Pons (tissue), 1 donor: ENCODE results near the gene FEV.
A peak's percentile ranks its signal among the peaks of the same experiment; 100 is the strongest.

Experiments used
- DNase-seq: peaks from one replicate; pipeline ENCODE4 v3.0.0-alpha.2; 2016; ENCODE audit warnings: low spot score

Gene FEV

DNA sequence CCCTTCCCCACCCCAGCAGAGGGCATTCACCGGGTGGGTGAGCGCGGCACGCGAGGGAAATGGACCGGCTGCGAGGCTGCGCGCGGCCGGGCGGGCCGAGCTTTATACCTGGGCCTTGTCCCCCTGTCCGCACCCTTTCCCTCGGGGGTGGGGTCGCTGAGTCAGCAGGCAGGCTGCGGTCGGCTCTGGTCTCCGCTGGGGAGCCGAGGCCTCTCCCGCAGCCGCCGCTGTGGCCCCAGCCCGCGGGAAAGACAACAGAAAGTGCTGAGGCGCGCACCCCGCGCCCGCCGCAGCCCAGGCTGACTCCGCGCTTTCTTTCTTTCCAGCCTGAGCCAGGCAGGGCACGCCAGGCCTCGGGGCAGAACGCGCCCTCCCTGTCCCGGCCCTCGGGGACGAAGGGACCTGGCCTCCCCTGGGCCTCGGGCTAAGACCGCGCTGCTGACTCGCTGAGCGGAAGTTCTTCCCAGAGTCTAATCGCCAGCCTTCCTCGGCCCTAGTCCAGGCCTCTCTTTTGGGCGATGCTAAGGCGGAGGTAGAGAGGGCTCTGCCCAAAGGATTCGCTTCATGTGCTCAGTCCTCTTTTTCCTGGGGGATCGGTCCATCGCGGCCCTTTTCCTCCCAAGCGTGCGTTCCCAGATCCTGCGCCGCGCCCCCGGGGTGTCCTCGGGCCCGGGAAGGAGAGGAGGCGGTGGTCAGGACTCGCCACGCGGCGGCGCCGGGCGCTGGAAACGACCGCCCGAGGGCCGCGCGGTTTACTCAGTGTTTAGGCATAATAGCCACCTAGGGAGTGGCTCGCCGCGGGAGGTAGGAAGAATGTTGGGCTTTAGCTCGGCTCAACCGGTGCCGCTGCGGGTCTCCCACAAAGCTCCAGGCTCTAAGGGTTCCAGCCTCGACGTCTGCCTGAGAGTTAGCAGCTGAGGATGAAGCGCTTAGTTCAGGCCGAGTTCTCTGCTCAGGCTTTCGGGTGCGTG is 8.6 kb upstream of the FEV start, which contains the start of gene CRYBA2:
CRYBA2 (minus strand) TSS at position 78 of the 971 bp plus-strand sequence. CDS start 246 bp downstream, outside the sequence.
- no peak for DNase-seq

DNA sequence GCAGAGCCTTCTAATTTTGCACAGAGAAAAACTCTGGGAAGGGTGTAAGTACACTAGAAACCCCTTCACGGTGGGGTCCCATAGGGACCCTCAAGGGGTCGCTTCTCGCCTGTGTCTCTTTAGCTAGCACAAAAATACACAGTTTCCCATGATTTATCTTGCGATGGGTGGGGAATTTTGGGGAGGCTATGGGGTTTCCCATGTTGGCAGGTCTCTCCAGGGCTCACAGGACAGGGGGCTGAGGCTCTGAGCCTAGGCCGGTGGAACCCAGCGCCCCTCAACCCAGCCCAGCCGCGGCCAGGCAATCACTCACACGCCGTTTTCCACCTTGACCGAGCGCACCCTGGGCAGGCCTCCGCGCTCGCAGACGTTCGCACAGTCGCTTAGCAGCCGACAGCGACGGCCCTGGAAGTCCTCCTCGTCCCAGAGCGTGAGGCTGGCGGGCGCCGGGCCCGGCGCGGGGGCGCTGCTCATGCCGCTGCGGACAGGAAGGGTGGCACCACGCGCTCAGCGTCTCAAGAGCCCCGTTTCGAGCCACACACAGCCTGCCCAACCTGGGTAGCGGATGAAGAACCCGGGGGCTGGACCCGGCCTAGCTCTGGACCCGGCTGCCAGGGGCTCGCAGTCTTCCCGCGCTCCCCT is 7.8 kb upstream of the FEV start:
- no peak for DNase-seq

DNA sequence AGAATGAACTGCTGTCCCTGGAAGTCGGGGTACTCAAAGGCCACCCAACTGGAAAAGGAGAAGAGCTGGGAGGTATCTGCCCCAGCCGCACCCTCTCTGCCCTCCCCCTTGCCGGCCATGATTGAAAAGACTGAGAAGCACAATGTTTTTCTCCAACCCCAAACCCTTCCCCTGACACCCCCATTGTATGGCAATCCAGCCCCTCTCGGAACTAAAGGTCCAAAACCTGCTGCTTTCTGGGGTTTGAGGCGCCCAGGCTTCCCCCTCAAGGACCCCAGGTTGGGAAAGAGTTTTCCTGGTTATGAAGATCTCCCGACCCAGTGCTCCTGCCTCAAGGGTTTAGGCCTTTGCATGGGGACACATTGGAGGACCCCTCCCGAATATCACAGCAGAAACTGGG is 7.2 kb upstream of the FEV start:
- no peak for DNase-seq

DNA sequence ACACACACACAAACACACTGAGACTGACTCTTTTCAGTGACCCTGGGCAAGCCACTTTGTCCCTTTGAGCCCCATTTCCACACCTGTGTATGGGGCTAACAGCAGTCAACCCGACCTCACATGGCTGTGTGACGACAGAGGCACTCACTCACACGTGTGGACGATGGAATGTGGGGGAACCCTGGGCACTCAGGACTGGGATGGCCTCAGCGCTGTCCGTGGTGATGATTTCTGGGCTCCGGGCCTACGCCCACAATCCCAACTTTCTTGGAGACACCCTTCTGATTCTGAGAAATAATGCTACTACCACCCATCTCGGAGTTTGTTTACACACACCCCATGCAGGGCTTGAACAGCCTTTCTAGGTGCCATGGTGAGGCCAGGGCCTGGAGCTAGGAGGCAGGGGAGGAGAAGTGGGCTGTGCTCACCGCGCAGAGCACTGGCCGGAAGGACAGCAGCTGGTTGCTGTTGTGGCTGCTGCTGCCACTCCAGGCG is 6.7 kb upstream of the FEV start:
- no peak for DNase-seq

DNA sequence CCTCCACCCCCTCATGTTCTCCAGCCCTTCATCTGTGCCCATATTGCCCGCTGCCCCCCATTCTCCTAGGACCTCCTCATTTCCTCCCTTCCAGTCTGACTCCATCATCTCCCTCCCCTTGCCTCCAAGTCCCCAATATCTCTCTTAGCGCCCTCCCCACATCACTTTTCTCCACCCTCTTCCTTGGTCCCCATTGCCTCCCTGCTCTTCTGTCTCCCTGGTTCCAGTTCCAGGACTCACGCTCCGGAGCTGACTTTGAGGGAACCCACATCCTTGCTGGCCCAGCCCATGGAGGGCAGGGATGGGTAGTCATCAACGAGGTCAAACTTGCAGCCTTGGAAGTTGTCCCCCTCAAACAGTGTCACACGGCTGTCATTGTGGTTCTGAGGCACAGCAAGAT is 5.6 kb upstream of the FEV start:
- no peak for DNase-seq

DNA sequence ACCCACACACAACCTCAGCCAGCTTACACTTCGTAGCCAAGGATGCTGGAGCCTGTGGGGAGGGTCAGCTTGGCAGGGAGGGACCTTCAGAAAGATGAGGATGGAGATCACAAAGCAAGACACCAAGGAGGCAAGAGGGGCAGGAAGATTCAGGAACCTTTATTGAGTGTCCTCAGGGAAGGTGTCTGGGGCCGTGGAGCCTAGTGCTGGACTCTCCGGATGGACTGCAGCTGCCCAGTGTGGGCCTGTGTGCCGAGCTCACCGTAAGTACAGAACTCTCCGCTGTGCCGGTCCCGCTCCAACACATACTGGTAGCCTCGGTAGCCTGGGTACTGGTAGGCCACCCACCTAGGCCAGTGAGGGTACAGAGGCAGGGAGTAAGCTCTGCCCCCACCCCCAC is 5.1 kb upstream of the FEV start:
- no peak for DNase-seq

DNA sequence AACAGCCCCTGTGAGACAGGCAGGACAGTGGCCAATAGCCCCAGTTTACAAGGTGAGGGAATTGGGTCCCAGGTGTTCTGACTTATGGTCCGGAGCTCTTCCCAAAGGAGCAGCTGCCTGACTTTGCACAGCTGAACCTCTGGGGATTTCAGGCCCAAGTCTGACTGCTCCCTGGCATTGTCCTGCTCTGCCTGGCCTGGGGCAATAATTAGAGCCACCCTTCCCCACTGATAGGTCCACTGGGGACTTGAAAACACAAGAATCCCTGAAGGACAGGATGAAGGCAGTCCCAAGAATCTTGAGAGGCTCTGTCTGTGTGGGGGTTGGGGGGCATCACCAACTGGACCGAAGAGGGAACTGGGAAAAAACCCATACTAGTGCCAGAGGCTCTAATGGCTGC is 3.7 kb upstream of the FEV start:
- no peak for DNase-seq

DNA sequence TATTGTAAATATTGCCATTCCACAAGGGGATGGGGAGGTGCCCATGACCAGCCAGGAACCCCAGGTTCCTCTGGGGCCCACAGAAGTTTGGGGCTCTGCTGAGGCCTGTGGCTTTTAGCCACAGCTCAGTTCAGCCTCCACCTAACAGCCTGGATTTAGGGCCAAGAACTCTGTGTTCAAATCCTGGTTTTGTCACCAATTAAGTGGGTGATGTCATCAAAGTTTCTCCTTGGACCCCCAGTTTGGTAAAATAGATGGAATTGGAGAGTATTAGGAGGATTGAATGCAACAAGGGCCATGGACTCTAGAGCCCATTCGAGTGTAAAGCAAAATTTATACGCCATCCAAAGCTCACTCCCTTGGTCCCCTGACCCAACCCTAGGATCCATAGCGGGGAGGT is 3.2 kb upstream of the FEV start:
- no peak for DNase-seq

DNA sequence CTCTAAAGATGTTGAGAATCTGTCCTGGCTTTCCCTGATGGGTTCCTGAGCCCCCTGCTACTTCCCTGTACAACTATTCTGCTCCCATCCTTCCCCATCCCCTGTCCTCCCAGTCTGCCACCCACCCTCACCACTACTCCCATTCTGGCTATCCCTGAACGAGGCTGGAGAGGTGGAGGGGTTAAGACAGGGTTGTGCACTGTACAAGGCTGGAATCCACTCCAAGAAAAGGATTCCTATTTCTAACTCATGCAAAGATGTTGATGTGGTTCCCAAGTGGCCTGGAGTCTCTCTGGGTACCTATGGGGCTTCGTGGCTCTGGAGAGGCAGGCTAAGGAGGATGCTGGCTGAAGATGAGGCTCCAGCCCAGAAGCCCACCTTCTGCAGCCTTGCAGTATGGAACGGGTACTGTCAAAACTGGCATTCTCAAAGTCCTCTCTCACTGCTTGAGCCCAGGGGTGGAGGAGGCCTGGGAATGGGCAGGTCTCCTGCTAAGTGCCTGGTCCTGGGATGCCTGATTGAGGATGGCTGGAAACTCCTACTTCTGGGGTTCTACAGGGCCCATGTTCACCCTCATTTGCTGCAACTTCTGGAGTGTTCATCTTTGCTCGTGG is 1.3 kb upstream of the FEV start:
- DNase-seq = no peak

DNA sequence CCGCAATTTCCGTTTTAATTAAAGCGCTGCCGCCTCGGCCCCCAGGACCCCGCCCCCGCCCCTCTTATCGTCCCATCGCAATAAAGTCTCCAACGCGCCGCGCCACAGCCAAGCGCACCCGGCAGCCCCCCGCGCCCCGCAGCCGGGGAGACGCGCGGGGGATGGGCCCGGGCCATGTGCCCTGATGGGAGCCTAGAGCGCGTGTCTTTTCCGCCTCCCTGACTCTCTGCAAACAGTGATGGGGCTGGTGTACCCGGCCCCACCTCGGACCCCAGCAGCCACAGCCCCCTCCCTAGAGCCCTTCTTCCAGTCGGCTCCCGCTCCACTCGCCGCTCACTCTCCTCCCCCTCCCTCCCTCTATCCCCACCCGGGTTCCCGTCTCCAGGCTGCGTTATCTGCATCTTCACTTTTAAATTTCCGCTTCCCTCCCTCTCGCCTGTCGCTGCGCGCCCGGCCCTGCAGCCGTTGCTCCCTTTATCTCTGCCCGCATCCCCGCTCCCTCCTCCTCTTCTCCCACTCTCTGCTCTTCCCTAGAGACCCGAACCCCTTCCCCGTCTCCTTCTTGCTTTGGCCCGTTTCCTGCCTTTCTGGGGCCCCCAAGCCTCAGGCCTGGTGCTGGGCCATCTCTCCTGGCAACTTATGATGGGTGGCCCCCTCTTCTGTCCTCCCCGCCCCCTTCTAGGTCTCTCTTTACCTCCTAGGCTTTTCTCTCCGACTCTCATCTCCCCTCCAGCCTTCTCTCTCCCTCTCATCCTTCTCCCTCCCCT is 524 bp upstream of the FEV start:
- no peak for DNase-seq

DNA sequence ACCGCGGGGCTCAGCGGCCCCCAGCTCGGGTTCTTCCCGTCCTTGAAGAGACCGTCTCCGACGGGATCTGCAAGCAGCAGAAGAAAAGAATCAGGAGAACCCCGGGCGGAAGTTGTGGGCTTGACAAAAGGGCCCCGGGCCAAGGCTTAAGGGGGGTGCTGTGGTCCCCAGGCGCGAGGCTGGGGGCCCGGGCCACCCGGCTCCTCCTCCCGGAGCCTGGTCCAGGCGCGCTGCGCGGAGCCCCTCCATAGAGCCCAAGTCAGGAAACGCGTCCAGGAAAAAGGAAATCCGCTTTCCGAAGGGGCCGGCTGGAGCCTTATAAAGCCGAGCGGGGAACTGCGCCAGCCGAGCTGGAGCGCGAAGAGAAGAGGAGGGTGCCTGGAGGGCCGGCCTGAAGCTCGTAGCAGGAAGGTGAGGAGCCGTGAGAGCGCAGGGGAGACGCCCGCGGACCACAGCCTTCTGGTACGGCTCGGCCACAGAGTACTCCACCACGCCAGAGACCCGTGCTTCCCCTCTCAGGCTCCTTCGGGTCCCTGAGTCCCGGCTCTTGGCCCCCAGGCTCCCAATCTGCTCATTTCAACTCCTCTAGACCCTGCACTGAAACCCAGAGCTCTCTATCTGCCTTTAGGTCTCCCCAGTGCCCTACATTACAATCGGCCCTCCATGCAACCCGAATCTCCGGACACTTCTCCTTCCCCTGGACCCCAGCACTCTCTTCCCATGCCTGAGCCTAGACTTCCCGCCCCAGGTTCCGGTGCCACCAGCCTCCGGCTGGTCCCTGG is 554 bp downstream of the FEV start:
- DNase-seq = no peak

DNA sequence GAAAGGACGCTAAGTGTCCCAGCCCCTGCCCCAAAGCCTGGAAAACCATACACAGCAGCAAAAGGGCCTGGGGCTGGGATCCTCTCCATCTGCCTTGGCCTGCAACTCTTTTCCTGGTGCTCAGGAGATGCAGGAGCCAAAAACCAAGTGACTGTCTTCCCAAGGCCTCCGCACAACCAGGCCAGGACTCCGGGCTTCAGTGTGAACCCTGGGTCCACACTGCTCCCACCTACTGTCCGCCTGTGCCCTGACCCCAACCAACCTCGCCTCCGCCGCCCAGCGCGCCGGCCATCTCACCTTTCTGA is 1.1 kb downstream of the FEV start:
- no peak for DNase-seq

DNA sequence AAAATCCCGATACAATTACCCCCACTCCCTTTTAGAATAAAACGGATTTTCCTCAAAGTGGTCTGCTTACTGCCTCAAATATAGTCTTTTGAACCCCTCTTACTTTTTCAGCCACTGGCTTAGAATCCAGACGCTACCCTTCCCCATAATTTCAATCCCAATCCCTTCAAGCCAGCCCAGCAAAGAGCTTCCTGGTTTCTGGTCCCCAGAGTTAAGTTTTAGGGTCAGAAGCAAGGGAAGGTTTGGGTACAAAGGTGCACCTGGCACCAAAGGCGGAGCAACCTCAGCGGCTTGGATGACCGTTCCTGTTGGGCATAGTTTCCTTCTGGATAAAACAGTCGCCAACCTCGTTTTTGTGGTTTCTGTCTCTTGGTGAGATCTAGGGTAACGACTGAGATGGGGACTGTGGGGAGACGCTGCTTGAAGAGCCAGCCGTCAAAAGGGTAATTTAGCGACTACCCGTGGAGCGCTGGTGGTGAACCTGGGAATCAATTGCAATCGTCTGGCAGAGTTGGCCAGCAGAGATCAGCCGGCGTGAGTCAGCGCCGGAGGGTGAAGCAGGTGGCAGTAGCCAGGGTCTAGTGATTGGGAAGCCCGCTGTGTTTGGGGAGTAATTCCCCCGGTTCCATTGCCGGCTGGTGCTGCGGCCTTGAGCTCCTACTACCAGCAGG is 1.6 kb downstream of the FEV start:
- no peak for DNase-seq

DNA sequence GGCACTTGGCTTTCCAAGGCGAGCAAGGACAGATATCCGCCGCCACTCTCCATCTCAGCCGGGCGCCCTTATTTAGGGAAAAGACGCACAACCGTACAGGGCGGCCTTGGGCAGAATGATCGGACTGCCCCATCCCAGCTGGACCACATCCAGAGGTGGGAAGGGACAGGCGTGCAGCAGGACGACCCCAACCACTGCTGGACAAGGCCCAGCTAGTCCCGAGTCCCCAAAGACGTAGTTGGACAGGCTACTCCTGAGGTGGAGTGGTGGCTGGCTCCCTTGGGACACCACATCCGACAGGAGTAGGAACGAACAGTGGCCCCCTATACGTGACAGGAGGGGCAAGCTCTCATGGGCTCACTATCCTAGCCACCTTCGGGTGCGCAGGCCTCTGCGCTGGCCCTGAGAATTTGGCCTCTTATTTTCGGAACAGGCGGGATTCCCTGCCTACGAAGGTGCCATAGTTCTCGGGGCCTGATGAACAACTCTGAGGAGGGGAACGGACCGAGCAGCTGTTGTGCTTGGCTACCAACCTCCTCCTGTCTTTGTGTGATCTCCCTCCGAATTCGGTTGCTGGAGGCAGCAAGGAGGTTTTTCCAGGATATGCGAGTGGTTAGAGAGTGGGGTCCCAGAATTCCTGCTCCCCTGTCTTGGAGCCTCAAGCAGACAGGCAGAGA is 2.3 kb downstream of the FEV start:
- no peak for DNase-seq

DNA sequence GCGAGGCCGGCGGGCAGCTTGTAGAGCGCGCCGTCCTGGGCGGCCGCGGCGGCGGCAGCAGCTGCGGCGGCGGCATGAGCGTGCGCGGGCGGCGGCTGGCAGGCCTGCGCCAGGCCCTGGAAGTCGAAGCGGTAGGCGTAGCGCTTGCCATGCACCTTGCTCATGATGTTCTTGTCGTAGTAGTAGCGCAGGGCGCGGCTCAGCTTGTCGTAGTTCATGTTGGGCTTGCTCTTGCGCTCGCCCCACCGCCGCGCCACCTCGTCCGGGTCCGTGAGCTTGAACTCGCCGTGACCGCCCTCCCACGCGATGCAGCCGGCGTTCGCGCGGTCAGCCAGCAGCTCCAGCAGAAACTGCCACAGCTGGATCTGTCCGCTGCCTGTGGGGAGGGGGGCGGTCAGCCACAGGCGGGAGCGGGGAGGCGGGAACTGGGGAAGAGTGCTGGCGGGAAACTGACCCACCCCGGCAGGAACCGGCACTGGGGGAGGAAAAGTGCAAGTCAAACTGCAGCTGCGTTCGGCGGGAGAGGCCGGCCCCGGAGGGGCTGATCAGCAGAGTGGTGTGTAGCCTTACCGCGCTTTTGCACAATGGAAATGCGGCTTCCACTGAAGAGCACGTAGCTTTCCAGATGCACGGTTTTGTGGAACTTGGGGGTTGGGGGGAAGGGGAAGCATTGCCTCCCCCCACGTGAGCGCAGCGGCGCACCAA is 3.0 kb downstream of the FEV start:
- DNase-seq = no peak

DNA sequence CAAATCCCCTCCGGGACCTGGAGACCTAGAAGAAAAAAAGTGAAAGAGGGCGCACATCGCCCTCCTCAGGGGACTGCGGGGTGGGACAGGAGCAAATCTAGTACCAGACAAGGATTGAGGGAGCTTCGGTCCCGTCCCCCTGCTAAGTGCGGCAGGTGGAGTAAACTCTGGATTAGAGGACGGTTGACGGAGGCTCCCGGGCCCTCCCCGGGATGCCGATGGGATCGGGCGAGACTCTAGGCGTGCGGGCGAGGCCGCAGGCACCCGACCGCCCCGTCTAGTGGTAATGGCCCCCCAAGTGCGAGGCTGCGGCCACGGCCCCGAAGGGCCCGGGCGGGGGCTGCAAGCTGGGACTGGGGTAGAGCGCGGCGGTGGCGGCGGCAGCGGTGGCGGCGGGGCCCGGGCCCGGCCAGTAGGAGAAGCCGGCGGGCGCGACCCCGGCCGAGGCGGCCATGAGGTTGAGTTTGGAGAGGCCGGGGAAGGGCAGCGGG is 3.5 kb downstream of the FEV start:
- no peak for DNase-seq

DNA sequence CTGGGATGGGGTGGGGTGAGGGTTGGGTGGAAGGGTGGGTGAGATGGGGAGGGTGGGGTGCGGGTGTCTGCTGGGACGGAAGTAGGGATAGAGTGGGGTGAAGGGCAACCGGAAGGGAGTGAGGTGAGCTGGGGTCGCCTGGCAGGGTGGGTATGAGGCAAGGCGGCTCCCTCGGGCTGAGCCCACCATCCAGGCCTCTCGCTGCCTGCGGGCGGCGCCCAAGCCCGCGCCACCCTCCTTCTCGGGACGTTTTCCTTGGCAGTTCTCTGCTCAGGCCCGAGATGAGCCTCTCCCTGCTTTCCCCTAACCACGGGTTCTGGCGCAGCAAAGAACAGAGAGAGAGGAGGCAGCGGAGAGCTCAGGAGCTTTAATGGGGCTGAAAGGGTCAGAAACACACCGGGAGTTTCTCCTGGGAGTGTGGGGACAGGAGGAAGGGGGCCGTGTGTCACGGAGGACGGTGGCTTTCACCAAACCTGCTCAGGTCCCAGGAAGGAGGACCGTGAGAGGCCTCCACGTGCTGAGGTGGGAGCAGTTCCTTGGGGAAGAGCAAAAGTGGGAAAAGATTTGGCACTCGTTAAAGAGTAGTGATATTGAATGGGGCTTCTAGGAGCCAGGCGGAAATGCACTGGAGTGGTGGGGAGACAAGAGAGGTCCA is 4.1 kb downstream of the FEV start:
- DNase-seq = no peak

DNA sequence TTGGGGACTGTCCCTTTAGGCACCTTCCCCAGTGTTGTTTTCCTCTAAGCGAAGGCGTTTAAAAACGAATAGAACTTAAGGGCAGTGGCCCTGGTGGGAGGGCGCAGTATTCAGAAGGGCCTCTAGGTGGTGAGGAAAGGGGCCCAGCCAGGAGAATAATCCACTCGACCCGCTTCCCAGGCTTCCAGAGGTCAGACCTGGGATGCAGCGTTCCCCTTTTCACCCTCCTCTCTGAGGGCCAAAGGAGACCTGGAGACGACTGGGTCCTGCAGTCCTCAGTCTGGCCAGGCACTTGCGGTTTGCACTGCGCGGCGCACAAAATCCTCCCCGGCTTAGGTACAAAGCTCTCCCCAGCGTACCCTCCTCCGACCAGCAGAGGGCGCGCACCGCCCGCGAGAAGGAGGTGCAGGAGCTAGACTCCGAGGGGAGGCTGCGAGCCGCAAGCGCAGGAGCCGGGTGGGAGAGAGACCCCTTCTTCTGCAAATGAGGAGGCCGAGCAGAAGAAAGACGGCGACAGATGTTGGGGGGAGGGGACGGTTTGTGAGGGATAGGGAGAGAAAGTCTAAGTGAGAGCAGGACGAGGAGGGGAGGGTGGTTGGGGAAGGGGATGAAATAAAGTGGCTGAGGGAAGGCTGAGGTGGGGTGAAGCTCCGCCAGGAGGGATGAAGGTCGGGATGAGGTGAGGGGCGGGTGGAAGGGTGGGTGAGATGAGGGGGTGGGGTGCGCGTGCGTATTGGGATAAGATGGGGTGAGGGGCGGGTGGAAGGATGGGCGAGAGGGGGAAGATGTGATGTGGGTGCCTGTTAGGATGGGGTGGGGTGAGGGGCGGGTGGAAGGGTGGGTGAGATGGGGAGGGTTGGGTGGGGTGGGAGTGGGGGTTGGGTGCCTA is 4.9 kb downstream of the FEV start:
- DNase-seq = peak; percentile 50
